ENCODE results near the gene LAMTOR1.

LAMTOR1 gene

DNA sequence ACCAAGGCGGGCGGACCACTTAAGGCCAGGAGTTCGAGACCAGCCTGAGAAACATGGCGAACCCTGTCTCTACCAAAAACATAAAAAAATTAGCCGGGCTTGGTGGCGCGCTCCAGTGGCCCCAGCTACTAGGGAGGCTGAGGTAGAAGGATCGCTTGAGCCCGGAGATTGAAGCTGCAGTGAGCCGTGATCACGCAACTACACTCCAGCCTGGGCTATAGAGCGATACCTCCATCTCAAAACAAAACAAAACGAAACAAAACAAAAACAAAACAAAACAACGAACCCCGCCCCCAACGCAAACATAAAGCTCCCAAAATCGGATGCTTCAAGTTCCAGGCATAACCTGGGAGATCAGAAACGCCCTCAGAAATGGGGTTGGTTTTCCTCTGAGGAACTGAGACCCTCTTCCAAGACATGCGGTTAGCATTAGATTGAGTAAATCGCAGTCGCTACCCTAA, 21.9 kb downstream of the LAMTOR1 start:
- Histone ChIP-seq H3K9ac (ENCODE audit: low read depth, low read length) (peak overlapping the region; percentile 79), H3K4me1 (ENCODE audit: control insufficient read depth, insufficient read depth, low read length) (peaks cover 12% of the 10 kb centered on the region), H3K27me3 (ENCODE audit: control insufficient read depth, insufficient read depth, low read length) (no peaks in the 10 kb centered on the region), H3K36me3 (ENCODE audit: control insufficient read depth, insufficient read depth, low read length) (0 out of 2 replicates have a peak, but pooled peaks cover 3% of the 10 kb centered on the region), H3K27ac (ENCODE audit: low read depth, low read length) (peak overlapping the region; percentile 99), H3K4me3 (ENCODE audit: low read depth, low read length) (peak overlapping the region; percentile 60), H3K9me3 (ENCODE audit: control insufficient read depth, insufficient read depth, low read length) (no peaks in the 10 kb centered on the region)

DNA sequence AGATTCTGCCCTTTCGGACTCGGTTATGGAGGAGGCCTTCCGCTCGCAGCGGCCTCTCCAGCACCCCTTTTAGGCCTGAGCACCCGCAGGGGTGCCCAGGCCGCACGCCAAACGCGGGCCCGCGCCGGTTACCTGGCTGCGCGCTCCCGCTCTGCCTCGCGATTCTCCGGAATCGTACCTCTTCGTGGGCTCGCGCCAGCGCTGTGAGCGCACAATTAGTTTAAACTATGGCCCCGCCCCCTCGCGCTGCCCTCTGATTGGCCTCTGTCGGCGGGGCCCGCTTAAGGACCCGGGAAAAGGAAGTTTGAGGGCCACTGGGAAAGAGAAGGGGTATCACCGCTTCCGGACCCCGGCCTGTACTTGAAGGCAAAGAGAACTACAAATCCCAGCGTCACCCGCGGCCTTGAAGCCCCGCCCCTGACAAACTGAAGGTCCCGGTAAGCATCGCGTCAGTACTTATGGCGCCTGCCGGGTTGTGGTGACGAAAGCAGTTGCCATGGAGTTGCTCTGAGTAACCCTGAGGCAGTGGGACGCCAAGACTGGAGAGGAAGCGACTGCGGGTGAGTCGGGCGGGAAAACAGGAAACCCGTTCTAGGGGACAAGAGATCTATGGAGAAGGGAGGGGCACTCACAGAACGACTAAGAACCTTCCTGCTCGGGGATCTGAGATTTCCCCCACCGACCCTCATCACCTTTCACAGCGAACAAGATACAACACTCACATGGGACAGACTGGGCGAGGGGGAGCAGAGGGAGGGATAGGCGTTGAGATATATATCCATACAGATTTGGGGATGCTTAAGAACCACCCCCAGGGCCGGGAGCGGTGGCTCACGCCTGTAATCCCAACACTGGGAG, 22.5 kb downstream of the LAMTOR1 start, which contains the start of the genes LRRC51 and NUMA1:
TSS of gene LRRC51 (plus strand) at position 525 of the 858 bp plus-strand sequence. CDS start 8,234 bp downstream, outside the sequence.
TSS of gene NUMA1 (minus strand) at position 217 of the 858 bp plus-strand sequence. CDS start 44,599 bp downstream, outside the sequence.
- Histone ChIP-seq H3K27ac (ENCODE audit: low read depth, low read length) (peak within 1 kb of the TSS; percentile 99), H3K4me1 (ENCODE audit: control insufficient read depth, insufficient read depth, low read length) (peaks cover 12% of the 10 kb centered on the region), H3K36me3 (ENCODE audit: control insufficient read depth, insufficient read depth, low read length) (0 out of 2 replicates have a peak, but pooled peaks cover 7% of the 10 kb centered on the region)

DNA sequence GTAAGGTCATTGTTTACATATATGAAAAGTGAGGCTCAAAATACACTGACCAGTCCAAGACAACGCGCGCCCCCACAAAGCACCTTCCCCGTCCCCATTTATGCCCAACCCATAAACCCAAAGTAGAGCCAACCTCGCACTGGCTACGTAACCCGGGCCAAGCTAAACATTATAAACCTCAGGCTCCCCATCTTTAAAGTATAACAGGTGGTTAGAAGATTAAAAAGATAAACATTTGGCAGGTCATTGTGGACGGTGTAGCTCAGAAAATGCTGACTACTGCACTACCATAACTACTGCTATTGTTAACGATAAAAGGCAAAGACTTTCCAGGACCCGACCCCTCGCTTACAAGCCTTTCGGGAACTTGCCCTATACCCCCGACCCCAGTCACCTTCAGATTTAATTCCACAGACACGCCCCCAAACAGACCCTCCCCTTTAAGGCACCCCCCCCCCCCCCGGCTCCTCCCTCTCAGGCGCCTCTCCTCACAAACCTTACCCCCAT, 23.2 kb downstream of the LAMTOR1 start:
- Histone ChIP-seq H3K27ac (ENCODE audit: low read depth, low read length) (peak overlapping the region; percentile 99), H3K4me3 (ENCODE audit: low read depth, low read length) (peak overlapping the region; percentile 91), H3K9me3 (ENCODE audit: control insufficient read depth, insufficient read depth, low read length) (no peaks in the 10 kb centered on the region), H3K9ac (ENCODE audit: low read depth, low read length) (peak overlapping the region; percentile 76), H3K27me3 (ENCODE audit: control insufficient read depth, insufficient read depth, low read length) (no peaks in the 10 kb centered on the region), H3K4me1 (ENCODE audit: control insufficient read depth, insufficient read depth, low read length) (peaks cover 12% of the 10 kb centered on the region), H3K36me3 (ENCODE audit: control insufficient read depth, insufficient read depth, low read length) (0 out of 2 replicates have a peak, but pooled peaks cover 8% of the 10 kb centered on the region)

More for the DNA sequence above, 22.5 kb downstream of the LAMTOR1 start, which contains the start of the genes LRRC51 and NUMA1:
- Histone ChIP-seq H3K4me3 (ENCODE audit: low read depth, low read length) (peak within 1 kb of the TSS; percentile 91), H3K27me3 (ENCODE audit: control insufficient read depth, insufficient read depth, low read length) (no peaks in the 10 kb centered on the region), H3K9ac (ENCODE audit: low read depth, low read length) (peak within 1 kb of the TSS; percentile 79), H3K9me3 (ENCODE audit: control insufficient read depth, insufficient read depth, low read length) (no peaks in the 10 kb centered on the region)

DNA sequence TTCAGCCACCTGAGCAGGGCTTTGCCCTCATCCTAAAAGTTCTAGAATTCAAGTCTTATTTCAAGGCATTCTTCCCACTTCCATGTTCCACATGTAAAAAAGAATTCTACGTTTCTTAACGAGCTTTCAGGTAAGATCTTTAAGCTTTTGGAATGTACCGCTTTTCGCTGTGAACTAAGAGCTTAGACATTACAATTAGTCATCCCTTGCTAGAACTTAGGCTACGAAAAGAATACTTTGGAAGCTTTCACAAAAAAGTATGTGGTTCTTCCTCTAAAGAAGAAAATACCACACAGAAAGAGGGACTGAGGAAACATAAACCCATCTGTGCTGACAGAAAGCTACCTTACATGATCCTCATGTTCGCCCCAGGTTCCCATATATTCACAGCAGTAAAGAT, 24.6 kb downstream of the LAMTOR1 start:
- H3K9me3 ChIP-seq (ENCODE audit: control insufficient read depth, insufficient read depth, low read length), result no peaks in the 10 kb centered on the region
- 0 out of 2 replicates have a peak, but pooled peaks cover 8% of the 10 kb centered on the region for H3K36me3 ChIP-seq (ENCODE audit: control insufficient read depth, insufficient read depth, low read length)
- peak overlapping the region; percentile 10 for H3K27ac ChIP-seq (ENCODE audit: low read depth, low read length)
- H3K9ac ChIP-seq (ENCODE audit: low read depth, low read length), result no peak overlapping the region
- H3K4me3 ChIP-seq (ENCODE audit: low read depth, low read length), result peak overlapping the region; percentile 25
- peaks cover 12% of the 10 kb centered on the region for H3K4me1 ChIP-seq (ENCODE audit: control insufficient read depth, insufficient read depth, low read length)
- no peaks in the 10 kb centered on the region for H3K27me3 ChIP-seq (ENCODE audit: control insufficient read depth, insufficient read depth, low read length)

DNA sequence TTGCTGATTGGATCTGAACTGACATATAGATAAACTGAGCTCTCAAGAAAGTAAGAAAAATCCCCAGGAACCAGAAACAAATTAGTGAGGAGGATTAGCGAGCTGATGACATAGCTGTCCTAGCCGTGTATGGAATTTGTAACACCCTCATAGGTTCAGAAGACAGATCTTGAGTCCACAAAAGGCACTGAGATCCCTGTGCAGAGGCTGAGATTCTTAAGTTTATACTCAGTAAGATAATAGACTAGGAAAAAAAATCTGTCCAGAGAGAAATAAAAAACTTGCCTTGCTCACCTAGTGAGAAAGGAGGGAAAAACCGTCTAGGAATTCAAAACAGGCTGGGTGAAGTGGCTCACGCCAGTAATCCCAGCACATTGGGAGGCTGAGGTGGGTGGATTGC, 27.3 kb downstream of the LAMTOR1 start:
- Histone ChIP-seq H3K9ac (ENCODE audit: low read depth, low read length) (no peak overlapping the region), H3K4me1 (ENCODE audit: control insufficient read depth, insufficient read depth, low read length) (peaks cover 8% of the 10 kb centered on the region), H3K27ac (ENCODE audit: low read depth, low read length) (no peak overlapping the region), H3K9me3 (ENCODE audit: control insufficient read depth, insufficient read depth, low read length) (no peaks in the 10 kb centered on the region), H3K36me3 (ENCODE audit: control insufficient read depth, insufficient read depth, low read length) (0 out of 2 replicates have a peak, but pooled peaks cover 8% of the 10 kb centered on the region), H3K4me3 (ENCODE audit: low read depth, low read length) (no peak overlapping the region), H3K27me3 (ENCODE audit: control insufficient read depth, insufficient read depth, low read length) (no peaks in the 10 kb centered on the region)

DNA sequence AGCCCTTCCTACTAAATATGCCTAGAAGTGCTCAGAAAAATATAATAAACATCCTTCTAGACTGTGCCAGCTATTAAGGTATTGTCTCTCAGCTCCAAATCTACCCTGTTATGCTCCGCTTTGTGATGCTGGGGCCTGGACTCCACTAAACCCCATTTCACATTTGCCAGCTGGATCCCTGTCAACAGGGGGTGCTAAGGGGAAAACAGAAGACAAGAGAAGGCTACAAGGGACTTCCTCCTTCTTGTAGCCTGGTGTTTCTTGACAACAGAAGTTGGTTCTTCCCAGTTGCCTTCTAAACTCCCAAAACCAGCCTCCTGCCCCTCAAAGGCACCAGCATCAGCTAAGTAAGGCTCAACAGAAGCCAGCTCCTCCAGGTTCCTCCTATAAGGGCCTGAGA, 28.0 kb downstream of the LAMTOR1 start:
- H3K27ac ChIP-seq (ENCODE audit: low read depth, low read length), result no peak overlapping the region
- no peak overlapping the region for H3K9ac ChIP-seq (ENCODE audit: low read depth, low read length)
- no peak overlapping the region for H3K4me3 ChIP-seq (ENCODE audit: low read depth, low read length)
- no peaks in the 10 kb centered on the region for H3K9me3 ChIP-seq (ENCODE audit: control insufficient read depth, insufficient read depth, low read length)
- peaks cover 8% of the 10 kb centered on the region for H3K4me1 ChIP-seq (ENCODE audit: control insufficient read depth, insufficient read depth, low read length)
- H3K36me3 ChIP-seq (ENCODE audit: control insufficient read depth, insufficient read depth, low read length), result 0 out of 2 replicates have a peak, but pooled peaks cover 8% of the 10 kb centered on the region
- no peaks in the 10 kb centered on the region for H3K27me3 ChIP-seq (ENCODE audit: control insufficient read depth, insufficient read depth, low read length)

DNA sequence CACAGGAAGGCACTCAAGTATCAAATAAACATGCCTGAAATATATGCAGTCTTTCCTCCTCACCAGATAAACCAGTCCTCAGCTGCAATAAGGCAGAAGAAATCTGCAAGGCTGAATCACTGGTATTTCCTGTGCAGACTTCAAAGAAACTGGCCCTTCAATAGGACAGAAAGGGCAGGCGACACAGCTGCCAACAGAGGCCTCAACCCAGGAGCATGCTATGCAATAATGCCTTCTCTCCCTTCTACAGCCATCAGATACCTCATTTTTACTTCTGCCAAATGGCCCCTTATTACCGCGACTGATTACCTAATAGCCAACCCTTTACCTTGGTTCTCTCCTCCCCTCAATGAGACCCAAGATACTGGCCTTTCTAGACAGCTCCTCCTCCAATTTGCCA, 30.7 kb downstream of the LAMTOR1 start:
- H3K4me1 ChIP-seq (ENCODE audit: control insufficient read depth, insufficient read depth, low read length), result peaks cover 5% of the 10 kb centered on the region
- no peak overlapping the region for H3K9ac ChIP-seq (ENCODE audit: low read depth, low read length)
- H3K36me3 ChIP-seq (ENCODE audit: control insufficient read depth, insufficient read depth, low read length), result peaks cover 24% of the 10 kb centered on the region
- H3K27me3 ChIP-seq (ENCODE audit: control insufficient read depth, insufficient read depth, low read length), result no peaks in the 10 kb centered on the region
- no peaks in the 10 kb centered on the region for H3K9me3 ChIP-seq (ENCODE audit: control insufficient read depth, insufficient read depth, low read length)
- no peak overlapping the region for H3K4me3 ChIP-seq (ENCODE audit: low read depth, low read length)
- no peak overlapping the region for H3K27ac ChIP-seq (ENCODE audit: low read depth, low read length)

DNA sequence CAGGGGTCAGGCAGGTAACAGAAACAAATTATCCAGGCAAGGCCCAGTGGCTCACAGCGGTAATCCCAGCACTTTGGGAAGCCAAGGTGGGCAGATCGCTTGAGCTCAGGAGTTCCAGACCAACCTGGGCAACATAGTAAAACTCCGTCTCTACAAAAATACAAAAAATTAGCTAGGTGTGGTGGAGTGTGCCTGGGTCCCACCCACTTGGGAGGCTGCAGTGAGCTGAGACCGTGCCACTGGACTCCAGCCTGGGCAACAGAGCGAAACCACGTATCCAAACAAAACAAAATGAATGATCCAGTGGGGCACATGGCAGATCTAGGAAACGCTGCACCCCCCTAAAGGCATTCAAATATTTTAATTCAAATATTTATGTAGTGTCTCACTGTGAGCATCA, 32.6 kb downstream of the LAMTOR1 start:
- Histone ChIP-seq H3K27me3 (ENCODE audit: control insufficient read depth, insufficient read depth, low read length) (no peaks in the 10 kb centered on the region), H3K9me3 (ENCODE audit: control insufficient read depth, insufficient read depth, low read length) (no peaks in the 10 kb centered on the region), H3K27ac (ENCODE audit: low read depth, low read length) (peak overlapping the region; percentile 42), H3K4me3 (ENCODE audit: low read depth, low read length) (no peak overlapping the region), H3K4me1 (ENCODE audit: control insufficient read depth, insufficient read depth, low read length) (peaks cover 5% of the 10 kb centered on the region), H3K9ac (ENCODE audit: low read depth, low read length) (no peak overlapping the region), H3K36me3 (ENCODE audit: control insufficient read depth, insufficient read depth, low read length) (peaks cover 21% of the 10 kb centered on the region)

DNA sequence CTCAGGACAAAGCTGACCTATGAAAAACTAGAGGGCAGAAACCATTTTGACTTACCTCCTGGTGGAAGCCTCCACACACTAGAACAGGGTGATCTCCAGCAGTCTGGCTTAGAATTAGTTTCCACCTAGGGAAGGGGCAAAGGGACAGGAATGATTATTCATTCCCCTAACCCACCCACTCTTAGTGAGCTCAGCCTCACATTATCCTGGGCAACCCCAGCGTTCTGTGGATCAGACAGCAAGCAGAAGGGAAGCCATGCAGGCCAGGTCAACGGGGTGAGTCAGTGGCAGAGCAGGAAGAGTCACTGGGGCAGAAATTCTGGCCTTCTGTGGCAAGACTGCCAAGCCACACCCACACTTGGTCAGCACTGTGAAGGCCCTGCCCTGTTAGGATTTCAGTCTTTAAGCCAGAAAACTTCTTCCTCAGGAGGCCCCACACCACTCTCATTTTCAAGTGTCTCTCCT, 33.3 kb downstream of the LAMTOR1 start:
- no peak overlapping the region for H3K9ac ChIP-seq (ENCODE audit: low read depth, low read length)
- H3K27ac ChIP-seq (ENCODE audit: low read depth, low read length), result peak overlapping the region; percentile 42
- no peaks in the 10 kb centered on the region for H3K27me3 ChIP-seq (ENCODE audit: control insufficient read depth, insufficient read depth, low read length)
- H3K4me3 ChIP-seq (ENCODE audit: low read depth, low read length), result no peak overlapping the region
- H3K9me3 ChIP-seq (ENCODE audit: control insufficient read depth, insufficient read depth, low read length), result no peaks in the 10 kb centered on the region
- peaks cover 25% of the 10 kb centered on the region for H3K36me3 ChIP-seq (ENCODE audit: control insufficient read depth, insufficient read depth, low read length)
- peaks cover 5% of the 10 kb centered on the region for H3K4me1 ChIP-seq (ENCODE audit: control insufficient read depth, insufficient read depth, low read length)

DNA sequence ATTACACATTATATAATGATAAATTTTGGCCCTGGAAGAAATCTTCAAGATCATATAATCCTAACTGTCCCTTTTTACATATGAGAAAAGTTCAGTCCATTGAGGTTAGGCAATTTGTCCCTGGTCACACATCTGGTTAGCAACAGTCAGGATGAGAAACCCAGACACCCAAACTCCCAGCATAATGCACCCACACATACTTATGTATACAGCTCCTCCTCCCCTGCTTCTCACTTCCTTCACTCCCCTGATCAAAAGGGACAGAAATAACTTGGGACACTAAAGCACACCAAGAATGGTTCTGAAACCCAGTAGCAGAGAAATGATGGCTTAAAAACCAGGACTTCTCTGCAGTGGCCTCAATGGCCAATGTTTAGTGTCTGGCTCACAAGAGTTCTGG, 33.9 kb downstream of the LAMTOR1 start:
- Histone ChIP-seq H3K27ac (ENCODE audit: low read depth, low read length) (no peak overlapping the region), H3K36me3 (ENCODE audit: control insufficient read depth, insufficient read depth, low read length) (peaks cover 26% of the 10 kb centered on the region), H3K9me3 (ENCODE audit: control insufficient read depth, insufficient read depth, low read length) (no peaks in the 10 kb centered on the region), H3K27me3 (ENCODE audit: control insufficient read depth, insufficient read depth, low read length) (no peaks in the 10 kb centered on the region), H3K9ac (ENCODE audit: low read depth, low read length) (no peak overlapping the region), H3K4me3 (ENCODE audit: low read depth, low read length) (no peak overlapping the region), H3K4me1 (ENCODE audit: control insufficient read depth, insufficient read depth, low read length) (peaks cover 5% of the 10 kb centered on the region)

DNA sequence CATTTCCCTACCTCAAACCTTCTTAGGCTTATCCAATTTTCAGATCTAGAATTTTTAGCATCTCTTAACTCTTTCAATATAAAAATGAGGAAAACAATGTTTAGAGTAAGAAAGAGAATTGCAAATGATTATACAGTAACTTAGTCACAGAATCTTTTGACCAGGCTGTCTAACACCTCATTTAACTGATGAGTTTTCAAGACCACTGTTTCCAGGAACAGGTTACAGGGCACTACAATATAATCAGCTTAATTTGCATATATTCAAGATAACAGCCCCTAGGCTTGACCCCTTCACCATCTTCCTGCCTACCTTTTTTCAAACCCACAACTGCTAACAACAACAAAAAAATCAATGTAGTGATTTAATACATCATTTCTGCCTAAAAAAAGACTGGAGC, 35.4 kb downstream of the LAMTOR1 start:
- Histone ChIP-seq H3K27ac (ENCODE audit: low read depth, low read length) (no peak overlapping the region), H3K27me3 (ENCODE audit: control insufficient read depth, insufficient read depth, low read length) (no peaks in the 10 kb centered on the region), H3K9me3 (ENCODE audit: control insufficient read depth, insufficient read depth, low read length) (no peaks in the 10 kb centered on the region), H3K9ac (ENCODE audit: low read depth, low read length) (no peak overlapping the region), H3K4me3 (ENCODE audit: low read depth, low read length) (no peak overlapping the region), H3K4me1 (ENCODE audit: control insufficient read depth, insufficient read depth, low read length) (peaks cover 5% of the 10 kb centered on the region), H3K36me3 (ENCODE audit: control insufficient read depth, insufficient read depth, low read length) (peaks cover 26% of the 10 kb centered on the region)

All from HUES48 (cell line).